ENCODE data around the gene ATP13A2. TPM values are rescaled to one million over a fixed set of nuclear protein-coding genes. Genes with fewer than 3 reads are reported as not detected.
A peak's percentile ranks its signal among the peaks of the same experiment; 100 is the strongest.
"Not testable (repeated sequence)": the region's sequence is repeated elsewhere in the genome, so short reads cannot be mapped to it uniquely, and the experiment has no call there.

The ATP13A2 gene
- total RNA-seq, 1 experiment from 2014 or later: 48.4 TPM

GRCh38 chr1:16955186-16955585 lies 56.5 kb downstream of the ATP13A2 start:
- no peaks in the 10 kb centered on the region for H4K20me1 ChIP-seq (ENCODE audit: low read length)
- no peak overlapping the region for H3K4me2 ChIP-seq (ENCODE audit: low read length)
- H3K36me3 ChIP-seq (ENCODE audit: low read depth, low read length): no peaks in the 10 kb centered on the region
- no peak overlapping the region for H3K4me3 ChIP-seq (ENCODE audit: low read length)
- H3K27me3 ChIP-seq (ENCODE audit: low read length): no peaks in the 10 kb centered on the region
- no peak for ATAC-seq
- no peak overlapping the region for H3K9ac ChIP-seq (ENCODE audit: low read length)
- no peaks in the 10 kb centered on the region for H3K9me2 ChIP-seq (replicated peaks; ENCODE audit: low read length)
- no peak overlapping the region for H2AFZ ChIP-seq (ENCODE audit: low read length)
- no TSS peak for BruUV-seq (replicated peaks)
- intact Hi-C loops (cut with micrococcal nuclease): no loop called here
- H3K9me3 ChIP-seq (ENCODE audit: low read length): no peaks in the 10 kb centered on the region
- no peak overlapping the region for H3K27ac ChIP-seq (ENCODE audit: low read length)
- TF ChIP-seq EZH2phosphoT487 (IDR thresholded peaks at IDR 0.05; ENCODE audit: borderline replicate concordance, low read length): no peak
- TF ChIP-seq, protein P1, sequence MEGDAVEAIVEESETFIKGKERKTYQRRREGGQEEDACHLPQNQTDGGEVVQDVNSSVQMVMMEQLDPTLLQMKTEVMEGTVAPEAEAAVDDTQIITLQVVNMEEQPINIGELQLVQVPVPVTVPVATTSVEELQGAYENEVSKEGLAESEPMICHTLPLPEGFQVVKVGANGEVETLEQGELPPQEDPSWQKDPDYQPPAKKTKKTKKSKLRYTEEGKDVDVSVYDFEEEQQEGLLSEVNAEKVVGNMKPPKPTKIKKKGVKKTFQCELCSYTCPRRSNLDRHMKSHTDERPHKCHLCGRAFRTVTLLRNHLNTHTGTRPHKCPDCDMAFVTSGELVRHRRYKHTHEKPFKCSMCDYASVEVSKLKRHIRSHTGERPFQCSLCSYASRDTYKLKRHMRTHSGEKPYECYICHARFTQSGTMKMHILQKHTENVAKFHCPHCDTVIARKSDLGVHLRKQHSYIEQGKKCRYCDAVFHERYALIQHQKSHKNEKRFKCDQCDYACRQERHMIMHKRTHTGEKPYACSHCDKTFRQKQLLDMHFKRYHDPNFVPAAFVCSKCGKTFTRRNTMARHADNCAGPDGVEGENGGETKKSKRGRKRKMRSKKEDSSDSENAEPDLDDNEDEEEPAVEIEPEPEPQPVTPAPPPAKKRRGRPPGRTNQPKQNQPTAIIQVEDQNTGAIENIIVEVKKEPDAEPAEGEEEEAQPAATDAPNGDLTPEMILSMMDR (conservative IDR thresholded peaks at IDR 0.05; ENCODE audit: low read depth, low read length): no peak
- TF ChIP-seq EZH2 (IDR thresholded peaks at IDR 0.05; ENCODE audit: low read length, unreplicated experiment): no peak
- CTCF ChIA-PET: no interaction called here
- peaks cover 9% of the 10 kb centered on the region for H3K4me1 ChIP-seq (ENCODE audit: insufficient read depth, low read length)
- no peaks in the 10 kb centered on the region for H3F3A ChIP-seq (ENCODE audit: low read length, unreplicated experiment)
- POLR2A ChIA-PET (ENCODE audit: unreplicated experiment): no interaction called here
- H3K79me2 ChIP-seq (ENCODE audit: low read length): no peaks in the 10 kb centered on the region
- DNase-seq: no peak

GRCh38 chr1:16954579-16954978 lies 57.1 kb downstream of the ATP13A2 start:
- no peaks in the 10 kb centered on the region for H3F3A ChIP-seq (ENCODE audit: low read length, unreplicated experiment)
- no peaks in the 10 kb centered on the region for H3K79me2 ChIP-seq (ENCODE audit: low read length)
- H3K9ac ChIP-seq (ENCODE audit: low read length): no peak overlapping the region
- no peak overlapping the region for H3K27ac ChIP-seq (ENCODE audit: low read length)
- H3K36me3 ChIP-seq (ENCODE audit: low read depth, low read length): no peaks in the 10 kb centered on the region
- TF ChIP-seq EZH2 (IDR thresholded peaks at IDR 0.05; ENCODE audit: low read length, unreplicated experiment): no peak
- no peak for TF ChIP-seq EZH2phosphoT487 (IDR thresholded peaks at IDR 0.05; ENCODE audit: borderline replicate concordance, low read length)
- TF ChIP-seq, protein P1 (conservative IDR thresholded peaks at IDR 0.05; ENCODE audit: low read depth, low read length): no peak
- H3K4me2 ChIP-seq (ENCODE audit: low read length): no peak overlapping the region
- DNase-seq: no peak
- ATAC-seq: no peak
- no peak overlapping the region for H2AFZ ChIP-seq (ENCODE audit: low read length)
- H3K4me1 ChIP-seq (ENCODE audit: insufficient read depth, low read length): peaks cover 10% of the 10 kb centered on the region
- ChIA-PET CTCF (no interaction called here), POLR2A (ENCODE audit: unreplicated experiment) (no interaction called here)
- no TSS peak for BruUV-seq (replicated peaks)
- H3K4me3 ChIP-seq (ENCODE audit: low read length): no peak overlapping the region
- H3K27me3 ChIP-seq (ENCODE audit: low read length): no peaks in the 10 kb centered on the region
- no peaks in the 10 kb centered on the region for H3K9me3 ChIP-seq (ENCODE audit: low read length)
- H3K9me2 ChIP-seq (replicated peaks; ENCODE audit: low read length): no peaks in the 10 kb centered on the region
- H4K20me1 ChIP-seq (ENCODE audit: low read length): no peaks in the 10 kb centered on the region
- intact Hi-C loops (cut with micrococcal nuclease): no loop called here

GRCh38 chr1:16952376-16952775 lies 59.4 kb downstream of the ATP13A2 start:
- H3K9me2 ChIP-seq (replicated peaks; ENCODE audit: low read length); H3K79me2 ChIP-seq (ENCODE audit: low read length); intact Hi-C loops (cut with micrococcal nuclease); H3K9ac ChIP-seq (ENCODE audit: low read length); H3F3A ChIP-seq (ENCODE audit: low read length, unreplicated experiment); H3K27me3 ChIP-seq (ENCODE audit: low read length); H3K27ac ChIP-seq (ENCODE audit: low read length); H2AFZ ChIP-seq (ENCODE audit: low read length); H4K20me1 ChIP-seq (ENCODE audit: low read length); BruUV-seq (replicated peaks); ATAC-seq; H3K36me3 ChIP-seq (ENCODE audit: low read depth, low read length); H3K4me2 ChIP-seq (ENCODE audit: low read length); H3K9me3 ChIP-seq (ENCODE audit: low read length); DNase-seq; H3K4me3 ChIP-seq (ENCODE audit: low read length); POLR2A ChIA-PET (ENCODE audit: unreplicated experiment): not testable (repeated sequence)
- CTCF ChIA-PET: interaction anchor here (0.5 to 1.3 kb wide), 4 partner anchors 8 to 331 kb away, joined by 3 to 18 read pairs (median 7); no protein-coding TSS in a partner anchor
- peaks cover 26% of the 10 kb centered on the region for H3K4me1 ChIP-seq (ENCODE audit: insufficient read depth, low read length)

DNA sequence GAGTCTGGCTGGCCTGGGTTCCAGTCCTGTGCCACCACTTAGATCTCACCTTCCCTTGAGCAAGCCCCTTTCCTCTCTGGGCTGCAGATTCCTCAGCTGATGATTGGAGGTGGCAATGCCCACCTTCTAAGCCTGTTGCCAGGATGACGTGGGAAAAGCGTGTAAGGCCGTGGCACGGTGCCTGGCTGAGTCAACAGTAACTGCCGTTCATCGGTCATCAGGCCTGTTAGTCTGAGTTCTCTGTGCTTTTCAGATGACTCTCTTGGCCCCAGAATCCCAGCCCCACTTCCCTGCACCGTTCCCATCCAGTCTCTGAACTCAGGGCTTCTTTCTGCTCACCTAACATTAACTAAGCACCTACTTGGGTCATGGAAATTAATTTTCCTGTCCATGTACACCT lies 62.7 kb downstream of the ATP13A2 start:
- BruUV-seq (replicated peaks); H3K79me2 ChIP-seq (ENCODE audit: low read length); intact Hi-C loops (cut with micrococcal nuclease); H3K9me2 ChIP-seq (replicated peaks; ENCODE audit: low read length); H2AFZ ChIP-seq (ENCODE audit: low read length); H3K9me3 ChIP-seq (ENCODE audit: low read length); H3K4me3 ChIP-seq (ENCODE audit: low read length); H3K27me3 ChIP-seq (ENCODE audit: low read length); H4K20me1 ChIP-seq (ENCODE audit: low read length); H3K36me3 ChIP-seq (ENCODE audit: low read depth, low read length); CTCF ChIA-PET; POLR2A ChIA-PET (ENCODE audit: unreplicated experiment); H3F3A ChIP-seq (ENCODE audit: low read length, unreplicated experiment): not testable (repeated sequence)
- DNase-seq (peak; percentile 94), ATAC-seq (peak; percentile 68)
- peak overlapping the region; percentile 25; the same call in 1 of the 2 replicates for H3K9ac ChIP-seq (ENCODE audit: low read length)
- peak overlapping the region; percentile 61 for H3K4me2 ChIP-seq (ENCODE audit: low read length)
- peak overlapping the region; percentile 81 for H3K27ac ChIP-seq (ENCODE audit: low read length)
- peaks cover 26% of the 10 kb centered on the region for H3K4me1 ChIP-seq (ENCODE audit: insufficient read depth, low read length)
